ENCODE data around the gene ARHGAP10.
A peak's percentile ranks its signal among the peaks of the same experiment; 100 is the strongest.

The ARHGAP10 gene

GRCh38 chr4:147786031-147786430, 54.1 kb downstream of the ARHGAP10 start:
- Histone ChIP-seq H3K9ac (ENCODE audit: low read depth, low read length) (no peak overlapping the region), H3K4me3 (ENCODE audit: low read depth, low read length) (no peak overlapping the region), H3K36me3 (ENCODE audit: control insufficient read depth, insufficient read depth, low read length) (no peaks in the 10 kb centered on the region), H3K4me1 (ENCODE audit: control insufficient read depth, insufficient read depth, low read length) (peaks cover 14% of the 10 kb centered on the region; the same call in 1 of the 2 replicates), H3K27me3 (ENCODE audit: control insufficient read depth, insufficient read depth, low read length) (no peaks in the 10 kb centered on the region), H3K9me3 (ENCODE audit: control insufficient read depth, insufficient read depth, low read length) (no peaks in the 10 kb centered on the region), H3K27ac (ENCODE audit: low read depth, low read length) (peak overlapping the region; percentile 14)

GRCh38 chr4:147786531-147786930, 54.6 kb downstream of the ARHGAP10 start:
- Histone ChIP-seq H3K4me1 (ENCODE audit: control insufficient read depth, insufficient read depth, low read length) (peaks cover 14% of the 10 kb centered on the region; the same call in 1 of the 2 replicates), H3K9ac (ENCODE audit: low read depth, low read length) (no peak overlapping the region), H3K36me3 (ENCODE audit: control insufficient read depth, insufficient read depth, low read length) (no peaks in the 10 kb centered on the region), H3K4me3 (ENCODE audit: low read depth, low read length) (no peak overlapping the region), H3K27me3 (ENCODE audit: control insufficient read depth, insufficient read depth, low read length) (no peaks in the 10 kb centered on the region), H3K27ac (ENCODE audit: low read depth, low read length) (no peak overlapping the region), H3K9me3 (ENCODE audit: control insufficient read depth, insufficient read depth, low read length) (no peaks in the 10 kb centered on the region)

- Histone ChIP-seq H3K9me3 (ENCODE audit: control insufficient read depth, insufficient read depth, low read length) (no peaks in the 10 kb centered on the region), H3K27ac (ENCODE audit: low read depth, low read length) (no peak overlapping the region), H3K9ac (ENCODE audit: low read depth, low read length) (no peak overlapping the region), H3K4me1 (ENCODE audit: control insufficient read depth, insufficient read depth, low read length) (peaks cover 14% of the 10 kb centered on the region; the same call in 1 of the 2 replicates), H3K36me3 (ENCODE audit: control insufficient read depth, insufficient read depth, low read length) (no peaks in the 10 kb centered on the region), H3K4me3 (ENCODE audit: low read depth, low read length) (no peak overlapping the region), H3K27me3 (ENCODE audit: control insufficient read depth, insufficient read depth, low read length) (no peaks in the 10 kb centered on the region)
Observed at GRCh38 chr4:147787204-147787603, 55.3 kb downstream of the ARHGAP10 start.

GRCh38 chr4:147788791-147789190, 56.9 kb downstream of the ARHGAP10 start:
- Histone ChIP-seq H3K36me3 (ENCODE audit: control insufficient read depth, insufficient read depth, low read length) (no peaks in the 10 kb centered on the region), H3K27ac (ENCODE audit: low read depth, low read length) (no peak overlapping the region), H3K4me3 (ENCODE audit: low read depth, low read length) (no peak overlapping the region), H3K27me3 (ENCODE audit: control insufficient read depth, insufficient read depth, low read length) (no peaks in the 10 kb centered on the region), H3K9me3 (ENCODE audit: control insufficient read depth, insufficient read depth, low read length) (no peaks in the 10 kb centered on the region), H3K9ac (ENCODE audit: low read depth, low read length) (no peak overlapping the region), H3K4me1 (ENCODE audit: control insufficient read depth, insufficient read depth, low read length) (peaks cover 18% of the 10 kb centered on the region; the same call in 1 of the 2 replicates)

- H3K36me3 ChIP-seq (ENCODE audit: control insufficient read depth, insufficient read depth, low read length): no peaks in the 10 kb centered on the region
- H3K9me3 ChIP-seq (ENCODE audit: control insufficient read depth, insufficient read depth, low read length): no peaks in the 10 kb centered on the region
- no peak overlapping the region for H3K4me3 ChIP-seq (ENCODE audit: low read depth, low read length)
- no peaks in the 10 kb centered on the region for H3K27me3 ChIP-seq (ENCODE audit: control insufficient read depth, insufficient read depth, low read length)
- H3K4me1 ChIP-seq (ENCODE audit: control insufficient read depth, insufficient read depth, low read length): peaks cover 18% of the 10 kb centered on the region; the same call in 1 of the 2 replicates
- H3K9ac ChIP-seq (ENCODE audit: low read depth, low read length): no peak overlapping the region
- no peak overlapping the region for H3K27ac ChIP-seq (ENCODE audit: low read depth, low read length)
Observed at GRCh38 chr4:147789596-147789995, 57.7 kb downstream of the ARHGAP10 start.

GRCh38 chr4:147790412-147790811, 58.5 kb downstream of the ARHGAP10 start:
- no peak overlapping the region for H3K4me3 ChIP-seq (ENCODE audit: low read depth, low read length)
- no peaks in the 10 kb centered on the region for H3K36me3 ChIP-seq (ENCODE audit: control insufficient read depth, insufficient read depth, low read length)
- H3K27ac ChIP-seq (ENCODE audit: low read depth, low read length): no peak overlapping the region
- H3K4me1 ChIP-seq (ENCODE audit: control insufficient read depth, insufficient read depth, low read length): peaks cover 18% of the 10 kb centered on the region; the same call in 1 of the 2 replicates
- no peaks in the 10 kb centered on the region for H3K9me3 ChIP-seq (ENCODE audit: control insufficient read depth, insufficient read depth, low read length)
- H3K27me3 ChIP-seq (ENCODE audit: control insufficient read depth, insufficient read depth, low read length): no peaks in the 10 kb centered on the region
- no peak overlapping the region for H3K9ac ChIP-seq (ENCODE audit: low read depth, low read length)

GRCh38 chr4:147791341-147791740, 59.5 kb downstream of the ARHGAP10 start:
- Histone ChIP-seq H3K9me3 (ENCODE audit: control insufficient read depth, insufficient read depth, low read length) (no peaks in the 10 kb centered on the region), H3K27me3 (ENCODE audit: control insufficient read depth, insufficient read depth, low read length) (no peaks in the 10 kb centered on the region), H3K4me3 (ENCODE audit: low read depth, low read length) (no peak overlapping the region), H3K9ac (ENCODE audit: low read depth, low read length) (no peak overlapping the region), H3K27ac (ENCODE audit: low read depth, low read length) (no peak overlapping the region), H3K36me3 (ENCODE audit: control insufficient read depth, insufficient read depth, low read length) (no peaks in the 10 kb centered on the region), H3K4me1 (ENCODE audit: control insufficient read depth, insufficient read depth, low read length) (peaks cover 13% of the 10 kb centered on the region; the same call in 1 of the 2 replicates)

- H3K9ac ChIP-seq (ENCODE audit: low read depth, low read length): no peak overlapping the region
- peaks cover 13% of the 10 kb centered on the region; the same call in 1 of the 2 replicates for H3K4me1 ChIP-seq (ENCODE audit: control insufficient read depth, insufficient read depth, low read length)
- H3K27ac ChIP-seq (ENCODE audit: low read depth, low read length): no peak overlapping the region
- H3K27me3 ChIP-seq (ENCODE audit: control insufficient read depth, insufficient read depth, low read length): no peaks in the 10 kb centered on the region
- H3K9me3 ChIP-seq (ENCODE audit: control insufficient read depth, insufficient read depth, low read length): no peaks in the 10 kb centered on the region
- no peak overlapping the region for H3K4me3 ChIP-seq (ENCODE audit: low read depth, low read length)
- H3K36me3 ChIP-seq (ENCODE audit: control insufficient read depth, insufficient read depth, low read length): no peaks in the 10 kb centered on the region
Observed at GRCh38 chr4:147791865-147792264, 60.0 kb downstream of the ARHGAP10 start.

- Histone ChIP-seq H3K27ac (ENCODE audit: low read depth, low read length) (no peak overlapping the region), H3K4me1 (ENCODE audit: control insufficient read depth, insufficient read depth, low read length) (peaks cover 4% of the 10 kb centered on the region; the same call in 1 of the 2 replicates), H3K27me3 (ENCODE audit: control insufficient read depth, insufficient read depth, low read length) (no peaks in the 10 kb centered on the region), H3K36me3 (ENCODE audit: control insufficient read depth, insufficient read depth, low read length) (no peaks in the 10 kb centered on the region), H3K9ac (ENCODE audit: low read depth, low read length) (no peak overlapping the region), H3K4me3 (ENCODE audit: low read depth, low read length) (no peak overlapping the region), H3K9me3 (ENCODE audit: control insufficient read depth, insufficient read depth, low read length) (no peaks in the 10 kb centered on the region)
Observed at GRCh38 chr4:147793569-147794313, 61.9 kb downstream of the ARHGAP10 start.

GRCh38 chr4:147794314-147794680, 62.4 kb downstream of the ARHGAP10 start:
- Histone ChIP-seq H3K9me3 (ENCODE audit: control insufficient read depth, insufficient read depth, low read length) (no peaks in the 10 kb centered on the region), H3K4me3 (ENCODE audit: low read depth, low read length) (no peak overlapping the region), H3K9ac (ENCODE audit: low read depth, low read length) (no peak overlapping the region), H3K4me1 (ENCODE audit: control insufficient read depth, insufficient read depth, low read length) (peaks cover 4% of the 10 kb centered on the region; the same call in 1 of the 2 replicates), H3K27me3 (ENCODE audit: control insufficient read depth, insufficient read depth, low read length) (no peaks in the 10 kb centered on the region), H3K36me3 (ENCODE audit: control insufficient read depth, insufficient read depth, low read length) (no peaks in the 10 kb centered on the region), H3K27ac (ENCODE audit: low read depth, low read length) (no peak overlapping the region)

GRCh38 chr4:147794787-147795413, 63.0 kb downstream of the ARHGAP10 start:
- no peak overlapping the region for H3K27ac ChIP-seq (ENCODE audit: low read depth, low read length)
- H3K36me3 ChIP-seq (ENCODE audit: control insufficient read depth, insufficient read depth, low read length): no peaks in the 10 kb centered on the region
- no peak overlapping the region for H3K9ac ChIP-seq (ENCODE audit: low read depth, low read length)
- H3K4me3 ChIP-seq (ENCODE audit: low read depth, low read length): no peak overlapping the region
- peaks cover 4% of the 10 kb centered on the region; the same call in 1 of the 2 replicates for H3K4me1 ChIP-seq (ENCODE audit: control insufficient read depth, insufficient read depth, low read length)
- no peaks in the 10 kb centered on the region for H3K27me3 ChIP-seq (ENCODE audit: control insufficient read depth, insufficient read depth, low read length)
- H3K9me3 ChIP-seq (ENCODE audit: control insufficient read depth, insufficient read depth, low read length): no peaks in the 10 kb centered on the region
